Gastrocnemius medialis (tissue), 4 donors: ENCODE measurements around the gene ASF1B. TPM values are rescaled to one million over a fixed set of nuclear protein-coding genes. Genes with fewer than 3 reads are reported as not detected.
"Not testable (repeated sequence)": the region's sequence is repeated elsewhere in the genome, so short reads cannot be mapped to it uniquely, and the experiment has no call there.

Experiments
- ATAC-seq, 2 donors: fragments of 150-250 bp; one replicate each; pipeline ENCODE4 v1.9.1; 2016
- DNase-seq, 2 donors: peaks; one replicate each; pipeline ENCODE4 v3.0.0-alpha.2; 2019
- H3K27ac ChIP-seq, 4 donors: fragments of 200-600 bp; sonication (generic); 1 replicate in 1 of 4; 2 replicates in 3 of 4; pipeline ENCODE4 v1.5.1; 2016 to 2018; ENCODE audit warnings: mild to moderate bottlenecking in 2 of 4, moderate library complexity in 1 of 4
- H3K27me3 ChIP-seq, 3 donors: fragments of 200-600 bp; sonication (generic) in 2 of 3; 1 replicate in 1 of 3; 2 replicates in 2 of 3; pipeline versions ENCODE4 v1.5.1 to v1.6.0; 2016 to 2019; ENCODE audit warnings: mild to moderate bottlenecking in 1 of 3, moderate library complexity in 1 of 3
- H3K36me3 ChIP-seq, 2 donors: fragments of 200-600 bp; sonication (generic) in 1 of 2; one replicate each; pipeline ENCODE4 v1.5.1; 2017 to 2018
- H3K4me1 ChIP-seq, 2 donors: fragments of 200-600 bp; sonication (generic) in 1 of 2; one replicate each; pipeline ENCODE4 v1.5.1; 2016 to 2017; ENCODE audit warnings: mild to moderate bottlenecking in 2 of 2
- H3K4me3 ChIP-seq, 4 donors: fragments of 200-600 bp; sonication (generic) in 3 of 4; 1 replicate in 1 of 4; 2 replicates in 3 of 4; pipeline ENCODE4 v1.5.1; 2016 to 2019; ENCODE audit warnings: mild to moderate bottlenecking in 2 of 4
- H3K9me3 ChIP-seq, 3 donors: fragments of 200-600 bp; sonication (generic) in 2 of 3; 1 replicate in 1 of 3; 2 replicates in 2 of 3; pipeline ENCODE4 v1.5.1; 2016 to 2019
- POLR2A ChIP-seq, 2 donors: fragments of 450-650 bp; IDR thresholded peaks; one replicate each; pipeline ENCODE4 v1.6.1; 2017; ENCODE audit warnings: antibody characterized with exemption in 2 of 2, mild to moderate bottlenecking in 2 of 2, moderate library complexity in 2 of 2
- in situ Hi-C, 4 donors: fragments of 200-750 bp; cut with MboI; loops; one replicate each; pipeline versions ENCODE4 v1.15.0 to v1.8.0; 2017; ENCODE audit warnings: low sequenced_read_pairs in 4 of 4
- intact Hi-C: fragments of 100-400 bp; cut with DNase I; formaldehyde crosslinking; loops from one replicate; pipeline ENCODE4 v1.15.1; 2023; ENCODE audit warnings: low total_unique reads
- total RNA-seq, 4 donors: library from RNA; depleted of rRNA; stranded (reverse); fragments of >200 nt; gene quantifications; one replicate each; pipeline versions ENCODE4 v1.1.0 to v1.2.3, GENCODE V29; 2016
- TF ChIP-seq, protein P1 (sequence below), 5 experiments: fragments of 450-650 bp in 3 of 5; fragments of 200-600 bp in 2 of 5; sonication (generic) in 2 of 5; IDR thresholded peaks in 4 of 5; conservative IDR thresholded peaks in 1 of 5; 1 replicate in 4 of 5; 2 replicates in 1 of 5; pipeline ENCODE4 v1.5.1; 2016 to 2019; ENCODE audit warnings: antibody characterized with exemption in 5 of 5, mild to moderate bottlenecking in 3 of 5, moderate library complexity in 3 of 5

Gene ASF1B
- total RNA-seq, 4 donors from 2014 or later: 1.2 to 4.1 (median 1.5) TPM; not detected in 1

DNA sequence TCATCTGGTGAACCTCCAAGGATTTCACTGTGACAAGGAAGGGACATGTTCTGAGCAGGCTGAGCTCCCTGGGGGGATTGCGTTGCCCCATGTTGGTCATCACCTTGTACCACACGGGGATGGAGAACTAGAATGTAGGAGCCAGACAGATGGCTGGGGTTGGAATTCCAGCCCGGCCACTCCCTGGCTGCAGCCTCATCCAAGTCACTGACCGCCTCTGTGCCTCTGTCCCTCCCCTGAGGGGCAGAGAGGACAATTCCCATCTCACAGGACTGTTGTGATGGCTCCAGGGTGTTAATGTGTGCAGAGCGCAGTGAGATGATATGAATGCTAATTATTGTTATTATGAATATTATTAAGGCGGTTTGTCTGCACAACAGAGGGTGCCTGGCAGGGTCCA, 45.5 kb upstream of the ASF1B start:
- TF ChIP-seq, protein P1, sequence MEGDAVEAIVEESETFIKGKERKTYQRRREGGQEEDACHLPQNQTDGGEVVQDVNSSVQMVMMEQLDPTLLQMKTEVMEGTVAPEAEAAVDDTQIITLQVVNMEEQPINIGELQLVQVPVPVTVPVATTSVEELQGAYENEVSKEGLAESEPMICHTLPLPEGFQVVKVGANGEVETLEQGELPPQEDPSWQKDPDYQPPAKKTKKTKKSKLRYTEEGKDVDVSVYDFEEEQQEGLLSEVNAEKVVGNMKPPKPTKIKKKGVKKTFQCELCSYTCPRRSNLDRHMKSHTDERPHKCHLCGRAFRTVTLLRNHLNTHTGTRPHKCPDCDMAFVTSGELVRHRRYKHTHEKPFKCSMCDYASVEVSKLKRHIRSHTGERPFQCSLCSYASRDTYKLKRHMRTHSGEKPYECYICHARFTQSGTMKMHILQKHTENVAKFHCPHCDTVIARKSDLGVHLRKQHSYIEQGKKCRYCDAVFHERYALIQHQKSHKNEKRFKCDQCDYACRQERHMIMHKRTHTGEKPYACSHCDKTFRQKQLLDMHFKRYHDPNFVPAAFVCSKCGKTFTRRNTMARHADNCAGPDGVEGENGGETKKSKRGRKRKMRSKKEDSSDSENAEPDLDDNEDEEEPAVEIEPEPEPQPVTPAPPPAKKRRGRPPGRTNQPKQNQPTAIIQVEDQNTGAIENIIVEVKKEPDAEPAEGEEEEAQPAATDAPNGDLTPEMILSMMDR (IDR thresholded peaks at IDR 0.05 in 4 of 5, conservative IDR thresholded peaks at IDR 0.05 in 1 of 5): no peak
- TF ChIP-seq POLR2A (IDR thresholded peaks at IDR 0.05): no peak
- Histone ChIP-seq H3K4me1 (no peaks in the 10 kb centered on the region), H3K4me3 (no peak overlapping the region), H3K36me3 (no peaks in the 10 kb centered on the region), H3K27me3 (no peaks in the 10 kb centered on the region), H3K27ac (no peak overlapping the region), H3K9me3 (no peaks in the 10 kb centered on the region)
- in situ Hi-C loops: no loop called here
- DNase-seq: no peak
- intact Hi-C loops: no loop called here
- ATAC-seq: no peak

DNA sequence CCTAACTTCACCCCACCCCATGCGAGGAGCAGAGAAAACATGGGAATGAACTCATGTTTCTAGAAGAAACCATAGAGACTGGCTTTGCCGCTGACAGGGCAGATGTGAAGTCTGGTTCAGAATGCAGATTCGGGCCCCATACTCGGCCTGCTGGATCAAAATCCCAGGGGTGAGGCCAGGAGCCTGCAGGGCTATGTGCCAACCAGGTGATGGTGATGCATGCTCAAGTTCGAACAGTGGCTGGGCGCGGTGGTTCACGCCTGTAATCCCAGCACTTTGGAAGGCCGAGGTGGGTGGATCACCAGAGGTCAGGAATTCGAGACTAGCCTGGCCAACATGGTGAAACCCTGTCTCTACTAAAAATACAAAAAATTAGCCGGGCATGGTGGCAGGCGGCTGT, 44.8 kb upstream of the ASF1B start:
- H3K27ac ChIP-seq, in situ Hi-C loops, H3K4me1 ChIP-seq, H3K27me3 ChIP-seq, H3K4me3 ChIP-seq, H3K9me3 ChIP-seq, H3K36me3 ChIP-seq, intact Hi-C loops, DNase-seq, ATAC-seq: not testable (repeated sequence)

- in situ Hi-C loops: no loop called here
- Histone ChIP-seq H3K27me3 (no peaks in the 10 kb centered on the region), H3K4me1 (no peaks in the 10 kb centered on the region), H3K4me3 (no peak overlapping the region), H3K36me3 (no peaks in the 10 kb centered on the region), H3K27ac (no peak overlapping the region), H3K9me3 (no peaks in the 10 kb centered on the region)
- DNase-seq (no peak), ATAC-seq (no peak)
- intact Hi-C loops: no loop called here
- no peak for TF ChIP-seq POLR2A (IDR thresholded peaks at IDR 0.05)
- TF ChIP-seq, protein P1 (IDR thresholded peaks at IDR 0.05 in 4 of 5, conservative IDR thresholded peaks at IDR 0.05 in 1 of 5): no peak
Observed at GRCh38 chr19:14177496-14178074, 41.2 kb upstream of the ASF1B start.

DNA sequence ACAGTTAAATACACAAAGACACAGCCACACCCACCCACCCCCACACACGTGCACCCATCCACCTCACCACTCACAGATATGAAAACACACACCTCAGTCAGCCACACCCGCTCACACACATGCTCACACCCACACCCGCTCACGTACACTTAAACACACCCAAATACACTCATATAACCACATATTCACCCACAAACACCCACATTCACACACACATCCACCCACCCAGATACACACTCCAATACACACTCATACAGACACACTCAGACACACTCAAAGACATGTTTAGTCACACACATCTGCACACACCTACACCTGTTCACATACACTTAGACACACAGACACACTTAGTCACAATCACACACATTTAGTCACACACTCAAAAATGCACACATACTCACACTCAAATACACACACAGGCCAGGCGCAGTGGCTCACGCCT, 39.0 kb upstream of the ASF1B start:
- no peak overlapping the region for H3K27ac ChIP-seq
- ATAC-seq (no peak), DNase-seq (no peak)
- H3K36me3 ChIP-seq: no peaks in the 10 kb centered on the region
- H3K27me3 ChIP-seq: no peaks in the 10 kb centered on the region
- H3K9me3 ChIP-seq: no peaks in the 10 kb centered on the region
- no peak overlapping the region for H3K4me3 ChIP-seq
- intact Hi-C loops (no loop called here), in situ Hi-C loops (no loop called here)
- TF ChIP-seq, protein P1 (IDR thresholded peaks at IDR 0.05 in 4 of 5, conservative IDR thresholded peaks at IDR 0.05 in 1 of 5): no peak
- TF ChIP-seq POLR2A (IDR thresholded peaks at IDR 0.05): no peak
- H3K4me1 ChIP-seq: no peaks in the 10 kb centered on the region

- intact Hi-C loops: no loop called here
- DNase-seq: no peak
- no peak for TF ChIP-seq POLR2A (IDR thresholded peaks at IDR 0.05)
- TF ChIP-seq, protein P1 (IDR thresholded peaks at IDR 0.05 in 4 of 5, conservative IDR thresholded peaks at IDR 0.05 in 1 of 5): no peak
Observed at GRCh38 chr19:14174883-14175282, 38.5 kb upstream of the ASF1B start.

More at GRCh38 chr19:14174883-14175282, 38.5 kb upstream of the ASF1B start:
- Histone ChIP-seq H3K4me3 (no peak overlapping the region), H3K9me3 (no peaks in the 10 kb centered on the region), H3K4me1 (no peaks in the 10 kb centered on the region), H3K36me3 (no peaks in the 10 kb centered on the region), H3K27ac (no peak overlapping the region), H3K27me3 (no peaks in the 10 kb centered on the region)
- no peak for ATAC-seq
- in situ Hi-C loops: no loop called here
